GM19467 (cell line): ENCODE data around the gene SOS1.
"Not testable (repeated sequence)": the region's sequence is repeated elsewhere in the genome, so short reads cannot be mapped to it uniquely, and the experiment has no call there.

ENCODE experiments used
- ATAC-seq: cut with Tn5 transposase; IDR thresholded peaks from one replicate; pipeline ENCODE4 v1.9.1; 2021; ENCODE audit warnings: mild to moderate bottlenecking, moderate library complexity; ENCODE audit not compliant: unreplicated experiment

Gene SOS1

GRCh38 chr2:38936516-38936915 lies 184.3 kb downstream of the SOS1 start:
- not testable (repeated sequence) for ATAC-seq

GRCh38 chr2:38935568-38936172 lies 185.2 kb downstream of the SOS1 start:
- no peak for ATAC-seq

GRCh38 chr2:38934742-38935141 lies 186.1 kb downstream of the SOS1 start:
- no peak for ATAC-seq

- no peak for ATAC-seq
These were observed 187.2 kb downstream of the SOS1 start for GRCh38 chr2:38933653-38934052.

GRCh38 chr2:38932586-38932985 lies 188.3 kb downstream of the SOS1 start:
- no peak for ATAC-seq
